ENCODE measurements around the gene BRSK1.

The BRSK1 gene

GRCh38 chr19:55346725-55347441 lies 63.1 kb downstream of the BRSK1 start:
- TF ChIP-seq CEBPB (IDR thresholded peaks at IDR 0.05): no peak
- no peak for TF ChIP-seq RAD21 (IDR thresholded peaks at IDR 0.05; ENCODE audit: low read depth)
- no peak for TF ChIP-seq REST (IDR thresholded peaks at IDR 0.05; ENCODE audit: low read depth)
- TF ChIP-seq USF1 (IDR thresholded peaks at IDR 0.05): no peak
- no peak for TF ChIP-seq MAX (IDR thresholded peaks at IDR 0.05)
- no peak for TF ChIP-seq NFIC (IDR thresholded peaks at IDR 0.05)
- no peak for TF ChIP-seq EP300 (IDR thresholded peaks at IDR 0.05; ENCODE audit: borderline replicate concordance)
- TF ChIP-seq EGR1 (IDR thresholded peaks at IDR 0.05): no peak
- no peak for TF ChIP-seq TAF1 (IDR thresholded peaks at IDR 0.05; ENCODE audit: low read depth)
- TF ChIP-seq TCF12 (IDR thresholded peaks at IDR 0.05; ENCODE audit: low read depth): no peak
- TF ChIP-seq FOXM1 (IDR thresholded peaks at IDR 0.05; ENCODE audit: borderline replicate concordance, low read depth): no peak

GRCh38 chr19:55347442-55348009 lies 63.7 kb downstream of the BRSK1 start:
- no peak for TF ChIP-seq REST (IDR thresholded peaks at IDR 0.05; ENCODE audit: low read depth)
- TF ChIP-seq YY1 (IDR thresholded peaks at IDR 0.05; ENCODE audit: low read depth): no peak
- TF ChIP-seq CREB1 (IDR thresholded peaks at IDR 0.05; ENCODE audit: low read depth): no peak
- TF ChIP-seq EGR1 (IDR thresholded peaks at IDR 0.05): no peak
- no peak for TF ChIP-seq EP300 (IDR thresholded peaks at IDR 0.05; ENCODE audit: borderline replicate concordance)
- TF ChIP-seq TEAD4 (IDR thresholded peaks at IDR 0.05): no peak
- no peak for TF ChIP-seq MAX (IDR thresholded peaks at IDR 0.05)
- no peak for TF ChIP-seq RAD21 (IDR thresholded peaks at IDR 0.05; ENCODE audit: low read depth)
- TF ChIP-seq FOXM1 (IDR thresholded peaks at IDR 0.05; ENCODE audit: borderline replicate concordance, low read depth): no peak
- no peak for TF ChIP-seq TCF12 (IDR thresholded peaks at IDR 0.05; ENCODE audit: low read depth)
- TF ChIP-seq TAF1 (IDR thresholded peaks at IDR 0.05; ENCODE audit: low read depth): no peak
- no peak for TF ChIP-seq NFIC (IDR thresholded peaks at IDR 0.05)
- no peak for TF ChIP-seq CEBPB (IDR thresholded peaks at IDR 0.05)
- TF ChIP-seq ZBTB7A (IDR thresholded peaks at IDR 0.05; ENCODE audit: low read depth): no peak
- no peak for TF ChIP-seq USF1 (IDR thresholded peaks at IDR 0.05)

GRCh38 chr19:55348317-55349034 lies 64.7 kb downstream of the BRSK1 start:
- TF ChIP-seq EGR1 (IDR thresholded peaks at IDR 0.05): no peak
- no peak for TF ChIP-seq TCF12 (IDR thresholded peaks at IDR 0.05; ENCODE audit: low read depth)
- no peak for TF ChIP-seq YY1 (IDR thresholded peaks at IDR 0.05; ENCODE audit: low read depth)
- TF ChIP-seq TEAD4 (IDR thresholded peaks at IDR 0.05): no peak
- no peak for TF ChIP-seq RAD21 (IDR thresholded peaks at IDR 0.05; ENCODE audit: low read depth)
- no peak for TF ChIP-seq ZBTB7A (IDR thresholded peaks at IDR 0.05; ENCODE audit: low read depth)
- TF ChIP-seq TAF1 (IDR thresholded peaks at IDR 0.05; ENCODE audit: low read depth): no peak
- no peak for TF ChIP-seq USF1 (IDR thresholded peaks at IDR 0.05)
- TF ChIP-seq CEBPB (IDR thresholded peaks at IDR 0.05): no peak
- no peak for TF ChIP-seq NFIC (IDR thresholded peaks at IDR 0.05)
- no peak for TF ChIP-seq EP300 (IDR thresholded peaks at IDR 0.05; ENCODE audit: borderline replicate concordance)
- no peak for TF ChIP-seq REST (IDR thresholded peaks at IDR 0.05; ENCODE audit: low read depth)
- no peak for TF ChIP-seq FOXM1 (IDR thresholded peaks at IDR 0.05; ENCODE audit: borderline replicate concordance, low read depth)
- TF ChIP-seq MAX (IDR thresholded peaks at IDR 0.05): no peak
- no peak for TF ChIP-seq CREB1 (IDR thresholded peaks at IDR 0.05; ENCODE audit: low read depth)
